Measurements from ENCODE around the gene NUP93. TPM values are rescaled to one million over a fixed set of nuclear protein-coding genes. Genes with fewer than 3 reads are reported as not detected.
A peak's percentile ranks its signal among the peaks of the same experiment; 100 is the strongest.

The NUP93 gene
- polyA plus RNA-seq, 6 donors from 2014 or later, result 54.7 to 72.7 (median 66.8) TPM

DNA sequence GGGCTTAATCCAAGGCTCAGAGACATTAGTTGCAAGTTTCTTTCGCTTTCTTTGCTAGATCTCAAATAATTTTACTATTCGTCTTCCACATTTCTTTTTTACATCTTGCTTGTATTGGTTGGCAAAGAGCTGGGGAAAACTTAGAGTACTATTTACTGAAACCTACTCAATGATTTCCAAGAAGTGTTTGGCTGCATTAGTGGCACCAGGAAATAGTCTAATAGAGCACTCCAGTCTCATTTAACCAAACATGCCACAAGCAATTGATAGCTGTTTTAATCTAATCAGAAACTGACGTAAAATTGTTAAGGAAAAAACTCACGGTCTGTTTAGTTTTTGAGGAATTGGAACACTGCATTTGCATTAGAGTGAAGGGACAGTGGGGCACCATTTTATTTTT lies 29.0 kb downstream of the NUP93 start:
- Mint-ChIP-seq H3K36me3 (peaks cover 12 to 24% of the 10 kb centered on the region in 2 donors), H3K4me3 (no peak overlapping the region), H3K27me3 (no peaks in the 10 kb centered on the region), H3K9me3 (peaks cover 0 to 7% (median 3%) of the 10 kb centered on the region in 7 donors), H3K27ac (no peak overlapping the region), H3K4me1 (peaks cover 0 to 4% (median 0%) of the 10 kb centered on the region in 3 donors)
- ATAC-seq (ENCODE audit: low read depth in 2 of 2) (no peak), DNase-seq (no peak)

DNA sequence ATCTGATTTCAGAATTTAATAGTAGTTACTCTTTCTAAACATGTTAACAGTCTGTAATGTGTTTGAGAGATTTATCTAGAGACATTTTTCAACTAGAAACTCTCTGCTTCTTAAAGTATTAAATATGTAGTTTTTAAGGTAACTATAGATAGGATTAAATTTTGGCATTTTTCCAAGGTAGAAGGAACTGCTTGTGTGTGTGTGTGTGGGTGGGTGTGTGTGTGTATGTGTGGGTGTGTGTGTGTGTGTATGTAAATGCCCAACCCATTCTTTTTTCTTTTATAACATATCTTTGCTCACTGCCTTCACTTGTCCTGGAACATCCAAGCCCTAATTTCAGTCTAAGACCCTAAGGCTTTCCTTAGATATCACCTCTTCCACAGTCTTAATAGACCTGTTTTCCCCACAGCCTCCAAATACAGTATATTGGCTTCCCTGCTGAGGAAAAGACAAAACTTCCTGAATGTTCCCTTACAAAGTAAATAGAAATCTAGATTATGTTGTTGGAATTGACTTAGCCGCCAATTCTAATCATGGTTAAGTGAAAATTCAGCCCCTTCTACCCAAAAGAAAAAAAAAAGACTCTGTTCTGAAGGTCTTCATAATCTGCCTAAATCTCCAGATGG lies 33.5 kb downstream of the NUP93 start:
- Mint-ChIP-seq H3K4me1 (peaks cover 0 to 4% (median 0%) of the 10 kb centered on the region in 3 donors), H3K27ac (peak overlapping the region in 3 of 6 donors; percentile 3 to 57 (median 55)), H3K27me3 (no peaks in the 10 kb centered on the region), H3K36me3 (peaks cover 8 to 16% of the 10 kb centered on the region in 2 donors), H3K9me3 (no peaks in the 10 kb centered on the region), H3K4me3 (no peak overlapping the region)
- ATAC-seq (ENCODE audit: low read depth in 2 of 2) (no peak), DNase-seq (no peak)

DNA sequence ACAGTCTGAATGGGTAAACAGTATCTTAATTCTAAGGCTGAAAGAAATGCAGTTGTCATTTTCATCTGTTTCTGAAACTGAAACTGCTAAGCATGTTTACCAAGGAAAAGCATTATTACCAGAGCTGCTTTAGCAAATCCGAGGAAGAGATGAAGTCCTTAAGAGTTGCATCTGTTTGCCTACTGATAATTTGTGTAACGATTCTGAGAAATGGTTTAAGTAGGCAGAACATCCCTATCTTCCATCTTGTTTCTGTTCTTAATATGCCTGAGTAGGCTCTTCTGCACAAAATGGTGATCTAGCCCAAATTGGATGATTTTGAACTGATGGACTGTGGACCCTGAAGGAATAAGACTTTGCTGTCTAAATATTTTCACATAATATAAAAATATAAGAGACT lies 34.9 kb downstream of the NUP93 start:
- H3K9me3 Mint-ChIP-seq, result no peaks in the 10 kb centered on the region
- DNase-seq (no peak), ATAC-seq (ENCODE audit: low read depth in 2 of 2) (no peak)
- H3K4me3 Mint-ChIP-seq, result no peak overlapping the region
- peaks cover 0 to 4% (median 0%) of the 10 kb centered on the region in 3 donors for H3K4me1 Mint-ChIP-seq
- peaks cover 8 to 20% of the 10 kb centered on the region in 2 donors for H3K36me3 Mint-ChIP-seq
- no peak overlapping the region for H3K27ac Mint-ChIP-seq
- no peaks in the 10 kb centered on the region for H3K27me3 Mint-ChIP-seq

DNA sequence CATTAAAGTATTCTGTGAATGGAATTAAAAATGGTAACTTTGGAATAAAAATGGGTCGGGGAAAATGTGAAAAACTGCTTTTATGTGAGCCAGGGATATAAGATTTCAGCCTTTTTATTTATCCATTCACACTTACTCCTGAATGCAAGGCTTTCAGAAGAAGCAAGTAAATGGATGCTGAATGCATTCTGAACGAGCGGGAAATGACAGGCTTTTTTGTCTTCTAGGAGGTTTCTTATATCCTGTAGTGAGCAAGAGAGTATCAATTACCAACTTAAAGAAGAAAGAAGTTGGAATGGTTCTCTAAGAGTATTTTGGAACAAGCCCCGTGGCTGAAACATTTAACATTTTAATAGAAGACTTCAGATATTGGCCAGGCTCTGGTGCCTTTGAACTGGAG lies 36.0 kb downstream of the NUP93 start:
- Mint-ChIP-seq H3K9me3 (no peaks in the 10 kb centered on the region), H3K4me3 (no peak overlapping the region), H3K27ac (no peak overlapping the region), H3K4me1 (peaks cover 0 to 5% (median 1%) of the 10 kb centered on the region in 3 donors), H3K36me3 (peaks cover 8 to 14% of the 10 kb centered on the region in 2 donors), H3K27me3 (no peaks in the 10 kb centered on the region)
- DNase-seq (no peak), ATAC-seq (ENCODE audit: low read depth in 2 of 2) (no peak)

DNA sequence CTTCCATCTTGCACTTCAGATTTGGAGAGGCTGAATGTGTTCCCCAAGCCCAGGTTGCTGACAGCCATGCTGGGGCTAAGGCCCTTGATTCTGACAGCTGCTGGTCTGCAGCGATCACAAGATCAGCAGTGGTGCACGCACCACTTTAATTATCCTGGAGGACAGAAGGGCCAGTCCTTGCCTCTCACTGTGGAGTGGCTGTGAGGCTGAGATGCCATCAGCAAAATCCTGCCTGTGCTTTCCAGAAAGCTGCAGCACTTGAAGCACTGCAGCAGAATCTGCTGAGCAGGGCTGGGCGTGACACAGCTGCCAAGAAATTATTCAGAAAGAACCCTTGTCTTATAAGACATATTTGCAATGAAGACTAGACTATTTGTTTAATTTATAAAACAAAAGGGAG lies 37.1 kb downstream of the NUP93 start:
- H3K36me3 Mint-ChIP-seq, result peaks cover 8 to 9% of the 10 kb centered on the region in 2 donors
- ATAC-seq (ENCODE audit: low read depth in 2 of 2) (no peak), DNase-seq (no peak)
- no peaks in the 10 kb centered on the region for H3K27me3 Mint-ChIP-seq
- no peak overlapping the region for H3K27ac Mint-ChIP-seq
- peaks cover 2 to 15% (median 12%) of the 10 kb centered on the region in 3 donors for H3K4me1 Mint-ChIP-seq
- H3K4me3 Mint-ChIP-seq, result no peak overlapping the region
- H3K9me3 Mint-ChIP-seq, result no peaks in the 10 kb centered on the region

DNA sequence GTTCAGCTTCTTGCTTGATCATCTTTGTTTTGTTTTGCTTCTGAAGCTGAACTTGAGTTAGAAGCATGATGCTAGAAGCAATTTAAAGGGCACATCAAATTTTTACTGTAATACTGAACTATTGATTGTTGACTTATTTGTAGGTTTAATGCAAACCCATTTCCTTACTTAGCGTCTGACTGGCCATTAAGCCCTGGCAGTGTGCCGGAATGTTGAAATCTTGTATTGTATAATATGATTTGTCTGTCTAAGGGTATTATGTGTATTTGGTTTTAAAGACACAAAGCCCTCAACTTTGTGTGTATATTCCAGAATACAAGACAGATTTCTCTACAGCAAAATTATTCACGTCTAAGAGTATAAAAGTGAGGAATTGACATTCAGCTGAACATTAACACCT lies 39.7 kb downstream of the NUP93 start:
- Mint-ChIP-seq H3K9me3 (no peaks in the 10 kb centered on the region), H3K27me3 (no peaks in the 10 kb centered on the region), H3K27ac (peak overlapping the region in 1 of 6 donors; percentile 16), H3K36me3 (peaks cover 0 to 13% of the 10 kb centered on the region in 2 donors), H3K4me3 (no peak overlapping the region), H3K4me1 (peaks cover 11 to 19% (median 14%) of the 10 kb centered on the region in 3 donors)
- DNase-seq (no peak), ATAC-seq (ENCODE audit: low read depth in 2 of 2) (no peak)

DNA sequence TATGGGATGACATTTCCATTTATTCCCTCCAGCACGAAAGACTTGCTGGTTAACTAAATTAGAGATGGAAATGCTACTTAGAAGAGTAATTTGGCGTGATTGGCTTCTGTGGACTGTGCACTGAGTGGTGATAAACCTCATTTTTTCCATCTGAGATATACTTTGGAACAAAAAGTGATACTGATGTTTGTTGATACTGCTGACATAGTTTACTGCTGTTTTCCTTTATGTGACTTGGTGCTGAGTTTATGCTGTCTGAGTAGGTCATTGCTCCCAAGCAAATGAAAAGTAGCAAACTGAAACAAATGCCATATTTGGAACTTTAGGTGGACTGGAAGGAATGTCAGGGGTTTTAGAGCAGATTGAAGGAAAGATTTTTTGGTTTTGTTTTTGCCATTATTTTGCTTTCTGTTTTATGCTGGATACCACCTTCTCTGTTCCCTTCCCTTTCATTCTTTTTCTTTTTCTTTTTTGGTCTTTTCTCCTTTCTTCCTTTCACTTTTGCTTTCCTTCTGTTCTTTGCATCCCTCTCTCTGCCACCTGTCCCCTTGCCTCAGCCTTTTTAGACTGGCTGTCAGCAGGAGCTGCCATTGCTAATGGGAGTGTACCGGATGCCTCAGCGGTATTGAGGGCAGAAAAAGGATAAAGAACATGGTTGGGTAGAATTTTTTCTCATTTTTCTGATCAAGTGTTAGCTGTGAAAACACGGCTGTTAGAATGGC lies 41.8 kb downstream of the NUP93 start:
- DNase-seq, result no peak
- Mint-ChIP-seq H3K4me3 (no peak overlapping the region), H3K9me3 (no peaks in the 10 kb centered on the region), H3K27ac (peak overlapping the region in 1 of 6 donors; percentile 80), H3K27me3 (no peaks in the 10 kb centered on the region), H3K36me3 (peaks cover 0 to 13% of the 10 kb centered on the region in 2 donors), H3K4me1 (peaks cover 11 to 19% (median 14%) of the 10 kb centered on the region in 3 donors)
- no peak for ATAC-seq (ENCODE audit: low read depth in 2 of 2)

DNA sequence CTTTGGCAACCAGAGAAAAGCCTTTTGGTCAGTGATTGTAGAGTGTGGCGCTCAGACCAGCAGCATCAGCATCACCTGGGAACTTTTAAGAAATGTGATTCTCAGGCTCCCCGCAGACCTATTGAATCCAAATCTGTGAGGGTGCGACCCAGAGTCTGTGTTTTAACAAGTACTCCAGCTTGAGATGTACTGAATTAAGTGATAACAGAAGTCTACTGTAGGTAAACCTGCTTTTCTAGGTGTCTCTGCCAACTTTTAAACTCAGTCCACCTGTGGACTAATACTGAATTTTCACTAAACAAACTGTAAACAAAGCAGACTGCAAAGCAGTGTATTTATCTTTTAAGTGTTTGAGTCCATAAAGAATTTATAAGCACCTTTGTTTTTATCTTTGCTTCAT lies 43.6 kb downstream of the NUP93 start:
- DNase-seq, result no peak
- Mint-ChIP-seq H3K4me1 (peaks cover 11 to 19% (median 14%) of the 10 kb centered on the region in 3 donors), H3K36me3 (peaks cover 0 to 9% of the 10 kb centered on the region in 2 donors), H3K27ac (no peak overlapping the region), H3K27me3 (no peaks in the 10 kb centered on the region), H3K9me3 (no peaks in the 10 kb centered on the region), H3K4me3 (no peak overlapping the region)
- ATAC-seq (ENCODE audit: low read depth in 2 of 2), result no peak

DNA sequence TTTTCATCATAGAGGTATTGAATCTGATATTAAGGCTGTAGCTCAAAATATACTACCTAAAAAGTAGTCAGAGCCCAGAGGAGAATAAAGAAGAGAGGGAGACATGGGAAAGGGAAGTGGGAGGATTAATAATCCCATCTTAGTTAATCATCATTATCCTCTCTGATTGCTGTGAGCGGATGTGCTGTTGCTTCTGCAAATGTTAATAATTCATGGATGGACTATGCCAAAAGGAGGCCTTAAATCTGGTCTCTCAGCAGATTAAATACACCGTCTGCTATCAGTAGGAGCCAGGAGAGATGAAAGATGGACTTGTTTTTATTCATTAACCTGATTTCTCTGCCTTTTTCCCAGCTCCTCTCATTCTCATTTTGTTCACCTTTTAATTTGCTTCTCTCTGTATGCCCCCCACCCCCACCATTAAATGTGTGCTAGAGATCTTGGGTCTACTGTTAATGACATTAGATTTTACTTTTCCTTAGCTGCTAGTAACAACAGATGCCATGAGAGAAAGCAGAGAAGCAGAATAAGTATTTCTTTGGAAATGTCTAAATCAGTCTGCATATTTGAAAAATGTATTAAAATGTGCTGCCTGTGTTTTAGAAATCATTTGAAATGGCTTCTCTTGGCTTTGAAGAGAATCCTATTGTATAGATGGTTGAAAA lies 44.2 kb downstream of the NUP93 start:
- Mint-ChIP-seq H3K9me3 (no peaks in the 10 kb centered on the region), H3K4me3 (no peak overlapping the region), H3K27ac (no peak overlapping the region), H3K27me3 (no peaks in the 10 kb centered on the region), H3K4me1 (peaks cover 11 to 19% (median 14%) of the 10 kb centered on the region in 3 donors), H3K36me3 (peaks cover 0 to 5% of the 10 kb centered on the region in 2 donors)
- no peak for ATAC-seq (ENCODE audit: low read depth in 2 of 2)
- no peak for DNase-seq

DNA sequence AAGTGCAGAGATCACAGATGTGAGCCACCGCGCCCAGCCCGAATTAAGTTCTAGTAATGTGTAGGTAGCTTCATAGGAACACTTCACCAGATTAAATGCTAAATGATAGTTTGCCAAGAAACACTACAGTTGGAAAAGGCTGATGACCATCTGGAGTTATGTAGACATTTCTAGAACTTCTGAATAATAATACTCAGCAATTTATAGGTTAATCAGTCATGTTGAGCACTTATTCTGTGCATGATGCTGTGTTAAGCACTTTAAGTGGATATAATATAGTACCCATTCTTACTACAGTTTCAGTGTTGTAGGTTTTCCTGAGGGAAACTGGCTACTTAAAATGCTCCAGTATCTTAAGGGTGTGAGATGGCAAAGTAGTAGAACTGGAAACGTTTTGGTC lies 45.2 kb downstream of the NUP93 start:
- H3K9me3 Mint-ChIP-seq, result no peaks in the 10 kb centered on the region
- no peak for ATAC-seq (ENCODE audit: low read depth in 2 of 2)
- no peak overlapping the region for H3K4me3 Mint-ChIP-seq
- no peak overlapping the region for H3K27ac Mint-ChIP-seq
- peaks cover 0 to 4% of the 10 kb centered on the region in 2 donors for H3K36me3 Mint-ChIP-seq
- peaks cover 11 to 19% (median 14%) of the 10 kb centered on the region in 3 donors for H3K4me1 Mint-ChIP-seq
- no peaks in the 10 kb centered on the region for H3K27me3 Mint-ChIP-seq
- DNase-seq, result no peak

DNA sequence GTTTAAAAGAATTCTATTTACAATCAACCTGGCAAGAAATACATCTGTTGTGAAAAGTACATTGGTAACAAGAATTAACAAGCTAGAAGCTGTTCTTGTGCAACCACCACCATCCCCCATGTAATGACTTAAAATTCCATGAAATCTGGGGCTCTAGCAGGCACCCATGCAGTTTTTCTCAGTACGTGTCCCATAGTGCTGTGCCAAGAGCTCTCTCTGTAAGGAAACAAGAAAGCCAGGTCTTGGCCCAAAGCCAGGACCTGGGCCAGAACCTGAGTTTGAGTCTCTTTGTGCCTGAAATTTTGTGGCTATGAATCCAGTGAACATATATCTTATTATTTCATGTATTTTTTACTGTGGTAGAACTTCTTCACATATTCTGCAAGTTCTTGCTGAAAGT lies 46.6 kb downstream of the NUP93 start:
- Mint-ChIP-seq H3K27me3 (no peaks in the 10 kb centered on the region), H3K4me1 (peaks cover 6 to 13% (median 11%) of the 10 kb centered on the region in 3 donors), H3K27ac (no peak overlapping the region), H3K9me3 (no peaks in the 10 kb centered on the region), H3K4me3 (no peak overlapping the region), H3K36me3 (peaks cover 0 to 4% of the 10 kb centered on the region in 2 donors)
- ATAC-seq (ENCODE audit: low read depth in 2 of 2) (no peak), DNase-seq (no peak)

DNA sequence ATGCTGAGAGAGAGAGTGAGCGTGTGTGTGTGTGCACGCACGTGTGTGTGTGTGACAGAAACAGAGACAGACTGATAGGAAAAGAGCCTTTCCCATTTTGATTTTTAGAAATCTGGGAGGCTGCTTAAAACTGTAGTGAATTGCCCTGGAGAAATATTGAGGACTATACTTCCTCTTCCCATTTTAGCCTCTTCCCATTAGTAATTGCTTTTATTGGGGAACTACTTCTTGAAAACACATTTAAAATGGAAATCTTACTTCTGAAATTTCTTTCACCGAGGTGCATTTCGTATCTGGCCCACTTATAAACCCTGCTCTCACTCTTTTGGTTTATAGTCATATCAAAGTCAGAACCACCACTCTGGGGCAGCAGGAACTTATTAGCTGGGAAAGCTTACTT lies 47.1 kb downstream of the NUP93 start:
- H3K9me3 Mint-ChIP-seq, result no peaks in the 10 kb centered on the region
- H3K27me3 Mint-ChIP-seq, result no peaks in the 10 kb centered on the region
- H3K4me1 Mint-ChIP-seq, result peaks cover 2 to 11% (median 9%) of the 10 kb centered on the region in 3 donors
- no peak overlapping the region for H3K27ac Mint-ChIP-seq
- H3K36me3 Mint-ChIP-seq, result peaks cover 0 to 7% of the 10 kb centered on the region in 2 donors
- DNase-seq (no peak), ATAC-seq (ENCODE audit: low read depth in 2 of 2) (no peak)
- no peak overlapping the region for H3K4me3 Mint-ChIP-seq

DNA sequence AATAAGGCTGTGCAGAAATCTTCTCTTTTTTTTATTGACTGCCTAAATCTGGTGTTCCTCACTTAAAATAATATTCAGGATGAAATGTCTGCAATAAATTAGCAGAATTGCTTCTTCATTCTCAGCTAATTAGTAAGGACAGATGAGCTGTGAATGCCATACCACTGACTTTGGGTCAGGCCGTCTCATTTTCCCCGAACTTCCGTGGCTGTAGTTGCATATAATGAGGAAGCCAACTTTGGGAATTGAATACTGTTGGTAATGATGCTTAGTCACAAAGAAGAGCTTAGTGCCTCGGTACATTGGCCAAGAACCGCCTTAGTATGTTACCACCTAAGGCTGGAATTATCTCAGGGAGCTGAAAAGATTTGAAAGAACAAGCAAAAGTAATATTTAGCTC lies 47.6 kb downstream of the NUP93 start:
- Mint-ChIP-seq H3K4me1 (peaks cover 0 to 8% (median 4%) of the 10 kb centered on the region in 3 donors), H3K27me3 (no peaks in the 10 kb centered on the region), H3K9me3 (no peaks in the 10 kb centered on the region), H3K36me3 (peaks cover 0 to 7% of the 10 kb centered on the region in 2 donors), H3K4me3 (no peak overlapping the region), H3K27ac (no peak overlapping the region)
- no peak for ATAC-seq (ENCODE audit: low read depth in 2 of 2)
- no peak for DNase-seq

DNA sequence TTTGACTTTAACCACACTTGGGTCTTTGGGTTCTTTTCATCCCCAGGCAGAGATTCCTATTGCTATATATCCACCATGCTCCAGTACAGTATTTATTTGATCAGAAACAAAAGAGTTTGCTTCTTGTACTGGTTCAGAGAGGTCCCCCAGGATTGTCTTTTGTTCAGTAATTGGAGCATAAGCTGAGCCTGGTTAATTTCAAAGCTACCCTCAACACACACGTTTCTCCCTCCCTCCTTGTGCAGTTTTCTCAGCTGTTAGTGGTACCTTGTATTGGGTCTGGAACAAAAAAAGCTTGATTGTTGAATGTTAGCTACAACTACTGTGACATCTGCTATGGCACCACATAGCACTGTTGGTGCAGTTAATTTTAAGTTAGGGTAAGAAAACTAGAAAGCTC lies 50.0 kb downstream of the NUP93 start:
- Mint-ChIP-seq H3K4me3 (no peak overlapping the region), H3K4me1 (peaks cover 0 to 3% (median 0%) of the 10 kb centered on the region in 3 donors), H3K27ac (no peak overlapping the region), H3K9me3 (no peaks in the 10 kb centered on the region), H3K27me3 (no peaks in the 10 kb centered on the region), H3K36me3 (peaks cover 0 to 3% of the 10 kb centered on the region in 2 donors)
- ATAC-seq (ENCODE audit: low read depth in 2 of 2) (no peak), DNase-seq (no peak)

Measured in naive B cell (primary cell).